Upper lobe of right lung (tissue), 1 donor: Measurements from ENCODE around the gene ACTMAP. TPM values are rescaled to one million over a fixed set of nuclear protein-coding genes. Genes with fewer than 3 reads are reported as not detected.
A peak's percentile ranks its signal among the peaks of the same experiment; 100 is the strongest.

Experiments used
- ATAC-seq: fragments of 200-7000 bp; cut with Tn5 transposase; one replicate; pipeline ENCODE4 v1.9.1; 2020; ENCODE audit warnings: mild to moderate bottlenecking, moderate library complexity
- DNase-seq: peaks from one replicate; pipeline ENCODE4 v3.0.0-alpha.2; 2020
- H3K27ac ChIP-seq: fragments of 200-600 bp; one replicate; pipeline ENCODE4 v1.8.0; 2022
- H3K27me3 ChIP-seq: fragments of 200-600 bp; one replicate; pipeline ENCODE4 v1.8.0; 2022; ENCODE audit warnings: mild to moderate bottlenecking
- H3K36me3 ChIP-seq: fragments of 200-600 bp; one replicate; pipeline ENCODE4 v1.8.0; 2022
- H3K4me1 ChIP-seq: fragments of 200-600 bp; one replicate; pipeline ENCODE4 v1.8.0; 2022
- H3K4me3 ChIP-seq: fragments of 200-600 bp; one replicate; pipeline ENCODE4 v1.8.0; 2022; ENCODE audit warnings: mild to moderate bottlenecking
- H3K9me3 ChIP-seq: fragments of 200-600 bp; one replicate; pipeline ENCODE4 v1.8.0; 2022
- CTCF ChIP-seq: fragments of 200-600 bp; IDR thresholded peaks from one replicate; pipeline ENCODE4 v1.8.0; 2022; ENCODE audit warnings: antibody characterized with exemption
- intact Hi-C: fragments of 100-400 bp; cut with DNase I; formaldehyde crosslinking; loops from one replicate; pipeline ENCODE4 v1.11.0; 2022
- total RNA-seq: library from RNA; stranded (reverse); fragmentation: NEBNext Ultra II Directional; extraction: Animal tissue kit (Norgen Biotek cat#: 25700); gene quantifications from one replicate; pipeline ENCODE4 v1.2.1, GENCODE V29; 2021
- donor health status: DM: no; HTN: yes; CAD: no; lungs with severe emphysema.

The ACTMAP gene
- total RNA-seq, 1 donor from 2014 or later: 18.5 TPM

GRCh38 chr19:40721936-40722661 is 28.2 kb downstream of the ACTMAP start:
- H3K9me3 ChIP-seq: no peaks in the 10 kb centered on the region
- no peaks in the 10 kb centered on the region for H3K27me3 ChIP-seq
- peaks cover 51% of the 10 kb centered on the region for H3K36me3 ChIP-seq
- H3K4me1 ChIP-seq: peaks cover 45% of the 10 kb centered on the region
- TF ChIP-seq CTCF: no peak
- H3K4me3 ChIP-seq: peak overlapping the region; percentile 75
- DNase-seq (no peak), ATAC-seq (no peak)
- intact Hi-C loops: no loop called here
- peak overlapping the region; percentile 95 for H3K27ac ChIP-seq

- peaks cover 43% of the 10 kb centered on the region for H3K36me3 ChIP-seq
- TF ChIP-seq CTCF: no peak
- H3K4me1 ChIP-seq: peaks cover 47% of the 10 kb centered on the region
- H3K27me3 ChIP-seq: no peaks in the 10 kb centered on the region
- DNase-seq (no peak), ATAC-seq (no peak)
- intact Hi-C loops: no loop called here
- H3K4me3 ChIP-seq: peak overlapping the region; percentile 75
- H3K9me3 ChIP-seq: no peaks in the 10 kb centered on the region
- peak overlapping the region; percentile 95 for H3K27ac ChIP-seq
These were observed 29.2 kb downstream of the ACTMAP start for GRCh38 chr19:40721140-40721486.

- no peak for ATAC-seq
- Histone ChIP-seq H3K4me1 (peaks cover 52% of the 10 kb centered on the region), H3K4me3 (peak overlapping the region; percentile 75), H3K27me3 (no peaks in the 10 kb centered on the region), H3K27ac (peak overlapping the region; percentile 95), H3K9me3 (no peaks in the 10 kb centered on the region), H3K36me3 (peaks cover 26% of the 10 kb centered on the region)
- TF ChIP-seq CTCF: no peak
- DNase-seq: no peak
- intact Hi-C loops: no loop called here
These were observed 30.8 kb downstream of the ACTMAP start for GRCh38 chr19:40719414-40719894.

- Histone ChIP-seq H3K27ac (peak overlapping the region; percentile 95), H3K27me3 (no peaks in the 10 kb centered on the region), H3K9me3 (no peaks in the 10 kb centered on the region), H3K36me3 (peaks cover 21% of the 10 kb centered on the region), H3K4me3 (peak overlapping the region; percentile 75), H3K4me1 (peaks cover 52% of the 10 kb centered on the region)
- TF ChIP-seq CTCF: no peak
- intact Hi-C loops: no loop called here
- DNase-seq: peak; percentile 94
- peak; percentile 35 for ATAC-seq
These were observed 31.4 kb downstream of the ACTMAP start for GRCh38 chr19:40718774-40719391.

GRCh38 chr19:40717880-40718773 is 32.1 kb downstream of the ACTMAP start:
- Histone ChIP-seq H3K27me3 (no peaks in the 10 kb centered on the region), H3K36me3 (peaks cover 13% of the 10 kb centered on the region), H3K4me3 (peak overlapping the region; percentile 75), H3K27ac (peak overlapping the region; percentile 95), H3K9me3 (no peaks in the 10 kb centered on the region), H3K4me1 (peaks cover 49% of the 10 kb centered on the region)
- intact Hi-C loops: no loop called here
- TF ChIP-seq CTCF: no peak
- no peak for ATAC-seq
- DNase-seq: peak; percentile 83
